Transverse colon (tissue), 4 donors: ENCODE results near the gene CREB5.
"Not testable (repeated sequence)": the region's sequence is repeated elsewhere in the genome, so short reads cannot be mapped to it uniquely, and the experiment has no call there.

ENCODE experiments used
- CTCF ChIP-seq, 5 experiments: fragments of 200-600 bp in 3 of 5; fragments of 450-650 bp in 2 of 5; sonication (generic) in 3 of 5; IDR thresholded peaks; 1 replicate in 2 of 5; 2 replicates in 3 of 5; pipeline ENCODE4 v1.5.1; 2016 to 2017; ENCODE audit warnings: antibody characterized with exemption in 5 of 5, inconsistent platforms in 3 of 5, mild to moderate bottlenecking in 2 of 5, moderate library complexity in 1 of 5
- EP300 ChIP-seq: sonication (generic); formaldehyde crosslinking; IDR thresholded peaks from one replicate; pipeline ENCODE4 v1.6.1; 2017; ENCODE audit warnings: antibody characterized with exemption, low read depth
- POLR2A ChIP-seq: fragments of 450-650 bp; IDR thresholded peaks from one replicate; pipeline ENCODE4 v1.6.1; 2016; ENCODE audit warnings: antibody characterized with exemption, mild to moderate bottlenecking, moderate library complexity
- POLR2AphosphoS5 ChIP-seq, 3 donors: sonication (generic); formaldehyde crosslinking; IDR thresholded peaks; one replicate each; pipeline ENCODE4 v1.6.1; 2016; ENCODE audit warnings: antibody characterized with exemption in 3 of 3

GRCh38 chr7:28598037-28598436, 185.7 kb downstream of the CREB5 start:
- not testable (repeated sequence) for TF ChIP-seq POLR2AphosphoS5 (IDR thresholded peaks at IDR 0.05); POLR2A; CTCF (IDR thresholded peaks at IDR 0.05); EP300
